ENCODE measurements around the gene TBC1D1.

Gene TBC1D1

DNA sequence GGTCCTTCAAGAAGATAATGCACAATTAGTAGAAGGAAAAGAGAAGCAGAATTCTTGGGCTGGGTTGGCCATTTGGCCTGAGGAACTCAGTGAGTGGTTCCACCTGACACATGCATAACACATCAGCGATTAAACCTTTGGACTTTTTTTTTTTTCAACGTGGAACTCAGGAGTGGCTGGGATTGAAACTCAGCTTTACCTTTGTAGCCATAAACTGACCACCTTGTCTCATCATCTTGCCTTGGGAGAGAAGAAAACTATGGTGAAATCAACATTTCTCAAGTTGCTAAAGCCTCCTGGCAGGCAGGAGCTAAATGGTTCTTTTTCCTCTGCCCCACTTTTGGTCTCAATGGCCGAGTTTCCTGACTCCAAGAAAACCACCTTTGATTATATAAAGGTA is 85.6 kb downstream of the TBC1D1 start:
- H3K9me3 ChIP-seq (ENCODE audit: control insufficient read depth, insufficient read depth, low read length): no peaks in the 10 kb centered on the region
- peak overlapping the region; percentile 66 for H3K9ac ChIP-seq (ENCODE audit: low read depth, low read length)
- peaks cover 16% of the 10 kb centered on the region for H3K4me1 ChIP-seq (ENCODE audit: insufficient read depth, low read length)
- no peaks in the 10 kb centered on the region for H3K36me3 ChIP-seq (ENCODE audit: insufficient read depth, low read length)

DNA sequence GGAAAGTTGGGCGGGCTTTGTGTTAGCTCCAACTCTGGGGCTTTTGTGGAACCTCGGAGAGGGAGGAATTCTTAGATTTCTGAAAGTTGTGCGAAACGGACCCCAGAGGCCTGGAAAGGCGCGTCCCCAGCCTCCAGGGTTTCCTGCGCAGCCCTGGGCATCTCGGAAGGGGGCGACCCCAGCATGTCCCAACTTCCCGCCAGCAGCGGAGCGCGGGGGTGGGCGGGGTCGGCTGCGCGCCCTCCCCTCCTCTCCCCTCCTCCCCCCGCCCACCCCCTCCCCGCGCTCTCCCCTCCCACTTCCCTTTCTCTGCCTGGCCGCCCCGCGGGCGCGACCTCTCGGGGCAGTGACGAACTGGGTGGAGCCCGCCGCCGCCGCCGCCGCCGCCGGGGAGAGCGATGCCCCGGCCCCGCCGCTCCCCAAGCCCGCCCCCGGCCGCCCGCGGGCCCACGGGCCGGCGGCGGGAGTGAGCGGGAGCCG is 86.1 kb downstream of the TBC1D1 start:
- Histone ChIP-seq H3K9me3 (ENCODE audit: control insufficient read depth, insufficient read depth, low read length) (no peaks in the 10 kb centered on the region), H3K9ac (ENCODE audit: low read depth, low read length) (peak overlapping the region; percentile 66), H3K4me1 (ENCODE audit: insufficient read depth, low read length) (peaks cover 22% of the 10 kb centered on the region)

GRCh38 chr4:37977471-37978247 is 86.8 kb downstream of the TBC1D1 start:
- Histone ChIP-seq H3K36me3 (ENCODE audit: insufficient read depth, low read length) (no peaks in the 10 kb centered on the region), H3K4me1 (ENCODE audit: insufficient read depth, low read length) (peaks cover 28% of the 10 kb centered on the region), H3K9me3 (ENCODE audit: control insufficient read depth, insufficient read depth, low read length) (no peaks in the 10 kb centered on the region), H3K9ac (ENCODE audit: low read depth, low read length) (peak overlapping the region; percentile 53)

More for the DNA sequence above, 86.1 kb downstream of the TBC1D1 start:
- H3K36me3 ChIP-seq (ENCODE audit: insufficient read depth, low read length): no peaks in the 10 kb centered on the region

GRCh38 chr4:37978248-37978924 is 87.5 kb downstream of the TBC1D1 start:
- Histone ChIP-seq H3K9ac (ENCODE audit: low read depth, low read length) (peak overlapping the region; percentile 53), H3K9me3 (ENCODE audit: control insufficient read depth, insufficient read depth, low read length) (no peaks in the 10 kb centered on the region), H3K36me3 (ENCODE audit: insufficient read depth, low read length) (no peaks in the 10 kb centered on the region), H3K4me1 (ENCODE audit: insufficient read depth, low read length) (peaks cover 30% of the 10 kb centered on the region)

DNA sequence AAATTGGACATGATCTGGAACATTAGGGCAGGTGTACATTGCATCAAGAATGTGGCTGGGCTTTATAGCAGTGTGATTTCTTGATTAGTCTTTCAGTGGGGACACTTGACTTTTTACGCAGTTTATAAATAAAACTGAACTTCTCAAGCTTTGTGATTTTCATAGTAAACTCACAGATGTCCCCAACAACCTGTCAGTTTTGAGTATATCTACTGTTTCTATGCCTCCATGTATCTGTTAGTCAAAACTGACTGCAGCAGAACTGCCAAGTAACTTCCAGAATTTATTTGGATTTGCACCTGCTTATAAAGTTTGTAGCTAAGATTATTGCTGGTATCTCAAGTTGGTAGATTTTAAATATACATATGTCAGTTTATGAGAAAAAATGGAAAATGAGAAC is 89.4 kb downstream of the TBC1D1 start:
- Histone ChIP-seq H3K9ac (ENCODE audit: low read depth, low read length) (no peak overlapping the region), H3K36me3 (ENCODE audit: insufficient read depth, low read length) (no peaks in the 10 kb centered on the region), H3K9me3 (ENCODE audit: control insufficient read depth, insufficient read depth, low read length) (no peaks in the 10 kb centered on the region), H3K4me1 (ENCODE audit: insufficient read depth, low read length) (peaks cover 30% of the 10 kb centered on the region)

- Histone ChIP-seq H3K9me3 (ENCODE audit: control insufficient read depth, insufficient read depth, low read length) (no peaks in the 10 kb centered on the region), H3K4me1 (ENCODE audit: insufficient read depth, low read length) (peaks cover 26% of the 10 kb centered on the region), H3K9ac (ENCODE audit: low read depth, low read length) (no peak overlapping the region), H3K36me3 (ENCODE audit: insufficient read depth, low read length) (no peaks in the 10 kb centered on the region)
These were observed 90.5 kb downstream of the TBC1D1 start for GRCh38 chr4:37981425-37981824.

DNA sequence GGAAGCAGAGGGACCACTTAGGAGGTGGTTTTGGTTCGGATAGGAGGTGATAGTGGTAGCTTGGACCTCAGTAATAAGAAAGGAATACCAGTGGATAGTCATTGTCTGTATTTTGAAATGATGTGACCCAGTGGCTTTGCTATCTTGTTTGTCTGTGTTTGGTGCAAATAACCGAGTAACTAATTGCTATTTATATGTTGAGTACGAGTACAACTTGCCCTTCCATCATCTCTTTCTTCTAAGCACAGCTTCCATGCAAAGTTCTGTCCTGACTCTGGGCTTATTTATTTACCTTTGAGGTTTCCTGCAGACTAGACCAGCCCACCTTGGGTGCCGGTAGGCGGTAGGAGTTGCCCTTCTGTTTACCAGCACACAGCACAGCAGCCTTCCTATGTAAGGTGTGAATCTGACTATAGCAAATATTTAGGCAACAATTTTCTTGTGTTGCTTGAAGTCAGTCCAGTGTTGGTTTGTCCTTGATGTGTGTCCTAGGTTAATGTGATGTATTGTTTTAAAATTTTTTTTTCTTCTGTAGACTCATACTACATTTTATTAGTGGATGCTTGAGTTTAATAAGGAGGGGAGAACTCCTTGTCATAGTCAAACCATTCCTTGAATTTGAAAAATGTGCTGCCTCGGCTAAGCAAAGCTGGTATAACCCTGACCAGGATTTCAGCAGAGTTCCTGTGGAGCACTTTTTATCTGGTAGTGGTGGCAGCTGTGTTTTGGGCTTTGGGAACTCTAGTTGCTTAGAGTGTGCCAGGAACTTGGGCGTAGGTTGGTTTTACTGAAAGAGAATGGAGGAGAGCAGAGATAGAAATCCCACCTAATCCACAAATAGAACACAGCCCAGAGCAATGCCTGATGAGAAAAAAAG is 91.2 kb downstream of the TBC1D1 start:
- Histone ChIP-seq H3K4me1 (ENCODE audit: insufficient read depth, low read length) (peaks cover 23% of the 10 kb centered on the region), H3K36me3 (ENCODE audit: insufficient read depth, low read length) (no peaks in the 10 kb centered on the region), H3K9ac (ENCODE audit: low read depth, low read length) (no peak overlapping the region), H3K9me3 (ENCODE audit: control insufficient read depth, insufficient read depth, low read length) (no peaks in the 10 kb centered on the region)

- Histone ChIP-seq H3K36me3 (ENCODE audit: insufficient read depth, low read length) (no peaks in the 10 kb centered on the region), H3K9me3 (ENCODE audit: control insufficient read depth, insufficient read depth, low read length) (no peaks in the 10 kb centered on the region), H3K9ac (ENCODE audit: low read depth, low read length) (no peak overlapping the region), H3K4me1 (ENCODE audit: insufficient read depth, low read length) (peaks cover 23% of the 10 kb centered on the region)
These were observed 91.9 kb downstream of the TBC1D1 start for GRCh38 chr4:37982736-37983135.

GRCh38 chr4:37983951-37984350 is 93.1 kb downstream of the TBC1D1 start:
- Histone ChIP-seq H3K9ac (ENCODE audit: low read depth, low read length) (no peak overlapping the region), H3K4me1 (ENCODE audit: insufficient read depth, low read length) (peaks cover 36% of the 10 kb centered on the region), H3K9me3 (ENCODE audit: control insufficient read depth, insufficient read depth, low read length) (no peaks in the 10 kb centered on the region), H3K36me3 (ENCODE audit: insufficient read depth, low read length) (no peaks in the 10 kb centered on the region)

DNA sequence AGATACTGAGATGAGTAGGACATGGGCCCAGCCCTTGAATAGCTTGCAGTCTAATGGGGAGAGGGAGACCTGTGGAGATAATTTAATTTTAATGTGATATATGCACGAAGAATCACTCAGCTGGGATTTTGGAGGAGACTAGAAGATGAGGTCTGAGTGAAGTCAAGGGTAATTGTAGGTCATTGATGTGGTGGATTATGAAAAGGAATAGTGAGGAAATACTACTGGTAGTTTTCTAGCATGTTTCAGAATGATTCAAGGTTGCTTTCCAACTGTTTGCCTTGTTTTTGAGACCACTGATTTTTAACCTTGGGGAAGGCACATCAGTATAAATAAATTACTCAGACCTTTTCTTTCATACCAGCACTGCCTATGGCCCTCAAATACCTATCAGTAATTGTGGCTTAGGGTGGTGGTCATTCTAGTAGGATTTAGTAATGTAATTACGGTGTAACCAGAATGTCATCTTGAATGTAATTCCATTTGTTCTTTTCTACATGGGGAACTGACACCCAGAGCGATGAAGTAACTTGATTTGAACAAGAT is 94.9 kb downstream of the TBC1D1 start:
- Histone ChIP-seq H3K9ac (ENCODE audit: low read depth, low read length) (no peak overlapping the region), H3K36me3 (ENCODE audit: insufficient read depth, low read length) (no peaks in the 10 kb centered on the region), H3K9me3 (ENCODE audit: control insufficient read depth, insufficient read depth, low read length) (no peaks in the 10 kb centered on the region), H3K4me1 (ENCODE audit: insufficient read depth, low read length) (peaks cover 38% of the 10 kb centered on the region)

GRCh38 chr4:37988670-37989069 is 97.8 kb downstream of the TBC1D1 start:
- Histone ChIP-seq H3K9me3 (ENCODE audit: control insufficient read depth, insufficient read depth, low read length) (no peaks in the 10 kb centered on the region), H3K4me1 (ENCODE audit: insufficient read depth, low read length) (peaks cover 27% of the 10 kb centered on the region), H3K9ac (ENCODE audit: low read depth, low read length) (no peak overlapping the region), H3K36me3 (ENCODE audit: insufficient read depth, low read length) (no peaks in the 10 kb centered on the region)

GRCh38 chr4:37989398-37990260 is 98.7 kb downstream of the TBC1D1 start:
- H3K9me3 ChIP-seq (ENCODE audit: control insufficient read depth, insufficient read depth, low read length): no peaks in the 10 kb centered on the region
- no peaks in the 10 kb centered on the region for H3K36me3 ChIP-seq (ENCODE audit: insufficient read depth, low read length)
- H3K9ac ChIP-seq (ENCODE audit: low read depth, low read length): no peak overlapping the region
- H3K4me1 ChIP-seq (ENCODE audit: insufficient read depth, low read length): peaks cover 36% of the 10 kb centered on the region

GRCh38 chr4:37990731-37991245 is 99.9 kb downstream of the TBC1D1 start:
- Histone ChIP-seq H3K36me3 (ENCODE audit: insufficient read depth, low read length) (no peaks in the 10 kb centered on the region), H3K4me1 (ENCODE audit: insufficient read depth, low read length) (peaks cover 41% of the 10 kb centered on the region), H3K9ac (ENCODE audit: low read depth, low read length) (no peak overlapping the region), H3K9me3 (ENCODE audit: control insufficient read depth, insufficient read depth, low read length) (no peaks in the 10 kb centered on the region)
